ENCODE data around the gene TRAPPC1. TPM values are rescaled to one million over a fixed set of nuclear protein-coding genes. Genes with fewer than 3 reads are reported as not detected.
A peak's percentile ranks its signal among the peaks of the same experiment; 100 is the strongest.
"Not testable (repeated sequence)": the region's sequence is repeated elsewhere in the genome, so short reads cannot be mapped to it uniquely, and the experiment has no call there.

TRAPPC1 gene
- total and polyA plus RNA-seq, 7 donors: 33.5 to 170 (median 66.5) TPM

GRCh38 chr17:7959503-7960253 lies 27.9 kb upstream of the TRAPPC1 start:
- peak overlapping the region in 1 of 4 donors; percentile 24 for H3K27ac ChIP-seq
- peaks cover 0 to 26% (median 14%) of the 10 kb centered on the region in 4 donors for H3K4me1 ChIP-seq
- no peaks in the 10 kb centered on the region for H3K9me3 ChIP-seq
- no peak for DNase-seq
- WGBS, 2 donors: 90 to 93% methylated on average over 9 of the region's 9 CpGs
- no peak overlapping the region for H3K4me3 ChIP-seq
- H3K36me3 ChIP-seq: no peaks in the 10 kb centered on the region
- intact Hi-C loops (cut with DNase I): no loop called here
- TF ChIP-seq POLR2AphosphoS5 (IDR thresholded peaks at IDR 0.05) (peak in 1 of 4 donors; percentile 36), CTCF (IDR thresholded peaks at IDR 0.05) (no peak)
- H3K27me3 ChIP-seq: no peaks in the 10 kb centered on the region

- Histone ChIP-seq H3K4me3 (no peak overlapping the region), H3K27ac (peak overlapping the region; percentile 47 to 83 (median 76)), H3K27me3 (no peaks in the 10 kb centered on the region), H3K36me3 (no peaks in the 10 kb centered on the region), H3K4me1 (peaks cover 0 to 38% (median 21%) of the 10 kb centered on the region in 4 donors), H3K9me3 (no peaks in the 10 kb centered on the region)
- DNase-seq: peak; percentile 89
- intact Hi-C loops (cut with DNase I): no loop called here
- 83 to 88% methylated on average over 11 of the region's 11 CpGs for WGBS, 2 donors
- peak; percentile 67 to 89 (median 84) for TF ChIP-seq POLR2AphosphoS5 (IDR thresholded peaks at IDR 0.05)
- TF ChIP-seq POLR2A (IDR thresholded peaks at IDR 0.05): no peak
- no peak for TF ChIP-seq EP300 (IDR thresholded peaks at IDR 0.05)
- no peak for TF ChIP-seq CTCF (IDR thresholded peaks at IDR 0.05)
These were observed 24.7 kb upstream of the TRAPPC1 start for GRCh38 chr17:7956228-7956965.

- Histone ChIP-seq H3K9me3 (no peaks in the 10 kb centered on the region), H3K27ac (peak overlapping the region in 3 of 4 donors; percentile 74 to 83 (median 78)), H3K4me3 (no peak overlapping the region), H3K27me3 (no peaks in the 10 kb centered on the region), H3K36me3 (no peaks in the 10 kb centered on the region), H3K4me1 (peaks cover 0 to 38% (median 21%) of the 10 kb centered on the region in 4 donors)
- WGBS, 2 donors: 76 to 83% methylated on average over 13 of the region's 13 CpGs
- intact Hi-C loops (cut with DNase I): no loop called here
- TF ChIP-seq POLR2AphosphoS5 (IDR thresholded peaks at IDR 0.05) (peak in 2 of 4 donors; percentile 54 to 56), POLR2A (IDR thresholded peaks at IDR 0.05) (no peak)
- no peak for DNase-seq
These were observed 23.9 kb upstream of the TRAPPC1 start for GRCh38 chr17:7955414-7956227.

GRCh38 chr17:7953266-7953665 lies 21.5 kb upstream of the TRAPPC1 start:
- H3K9me3 ChIP-seq; H3K27me3 ChIP-seq; H3K27ac ChIP-seq; intact Hi-C loops (cut with DNase I); DNase-seq; H3K4me3 ChIP-seq: not testable (repeated sequence)
- 94 to 96% methylated on average over 13 of the region's 13 CpGs for WGBS, 2 donors
- H3K36me3 ChIP-seq: peaks cover 7 to 17% (median 13%) of the 10 kb centered on the region in 4 donors
- H3K4me1 ChIP-seq: peaks cover 0 to 38% (median 21%) of the 10 kb centered on the region in 4 donors

- 69 to 71% methylated on average over 5 of the region's 5 CpGs for WGBS, 2 donors
- H3K9me3 ChIP-seq: no peaks in the 10 kb centered on the region
- DNase-seq: no peak
- TF ChIP-seq EP300 (IDR thresholded peaks at IDR 0.05): no peak
- TF ChIP-seq POLR2A (IDR thresholded peaks at IDR 0.05): no peak
- TF ChIP-seq POLR2AphosphoS5 (IDR thresholded peaks at IDR 0.05): no peak
- TF ChIP-seq CTCF (IDR thresholded peaks at IDR 0.05): no peak
- H3K4me3 ChIP-seq: no peak overlapping the region
- intact Hi-C loops (cut with DNase I): no loop called here
- peaks cover 0 to 31% (median 16%) of the 10 kb centered on the region in 4 donors for H3K4me1 ChIP-seq
- H3K27ac ChIP-seq: peak overlapping the region; percentile 49 to 73 (median 62)
- H3K27me3 ChIP-seq: no peaks in the 10 kb centered on the region
- H3K36me3 ChIP-seq: peaks cover 7 to 37% (median 25%) of the 10 kb centered on the region in 4 donors
These were observed 19.5 kb upstream of the TRAPPC1 start for GRCh38 chr17:7951143-7951792.

All from sigmoid colon (tissue), 7 donors.